Measurements from ENCODE around the gene PDXP.

Gene PDXP

DNA sequence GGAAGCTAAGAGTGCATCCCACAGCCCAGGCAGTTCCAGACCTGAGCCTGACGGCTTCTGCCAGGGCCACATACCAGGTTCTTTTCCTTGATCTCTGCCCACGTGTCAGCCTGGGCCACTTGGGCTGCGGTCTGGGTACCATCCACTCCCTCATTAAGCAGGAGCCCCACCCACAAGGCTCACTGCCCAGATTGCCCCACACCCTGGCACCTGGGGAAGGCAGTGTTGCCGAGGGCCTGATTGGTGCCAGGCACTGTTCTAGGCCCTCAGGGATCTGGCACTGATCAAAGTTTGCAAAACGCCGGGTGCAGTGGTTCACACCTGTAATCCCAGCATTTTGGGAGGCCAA is 34.5 kb upstream of the PDXP start:
- TF ChIP-seq EZH2 (optimal IDR thresholded peaks at IDR 0.05; ENCODE audit: low read depth, low read length), result no peak
- TF ChIP-seq, protein P1, sequence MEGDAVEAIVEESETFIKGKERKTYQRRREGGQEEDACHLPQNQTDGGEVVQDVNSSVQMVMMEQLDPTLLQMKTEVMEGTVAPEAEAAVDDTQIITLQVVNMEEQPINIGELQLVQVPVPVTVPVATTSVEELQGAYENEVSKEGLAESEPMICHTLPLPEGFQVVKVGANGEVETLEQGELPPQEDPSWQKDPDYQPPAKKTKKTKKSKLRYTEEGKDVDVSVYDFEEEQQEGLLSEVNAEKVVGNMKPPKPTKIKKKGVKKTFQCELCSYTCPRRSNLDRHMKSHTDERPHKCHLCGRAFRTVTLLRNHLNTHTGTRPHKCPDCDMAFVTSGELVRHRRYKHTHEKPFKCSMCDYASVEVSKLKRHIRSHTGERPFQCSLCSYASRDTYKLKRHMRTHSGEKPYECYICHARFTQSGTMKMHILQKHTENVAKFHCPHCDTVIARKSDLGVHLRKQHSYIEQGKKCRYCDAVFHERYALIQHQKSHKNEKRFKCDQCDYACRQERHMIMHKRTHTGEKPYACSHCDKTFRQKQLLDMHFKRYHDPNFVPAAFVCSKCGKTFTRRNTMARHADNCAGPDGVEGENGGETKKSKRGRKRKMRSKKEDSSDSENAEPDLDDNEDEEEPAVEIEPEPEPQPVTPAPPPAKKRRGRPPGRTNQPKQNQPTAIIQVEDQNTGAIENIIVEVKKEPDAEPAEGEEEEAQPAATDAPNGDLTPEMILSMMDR (IDR thresholded peaks at IDR 0.05; ENCODE audit: low read length), result no peak
- TF ChIP-seq EZH2phosphoT487 (IDR thresholded peaks at IDR 0.05; ENCODE audit: low read length), result no peak
- peaks cover 10% of the 10 kb centered on the region for H3F3A ChIP-seq (ENCODE audit: insufficient read depth, low read length)
- H4K20me1 ChIP-seq (ENCODE audit: insufficient read depth, low read length), result no peaks in the 10 kb centered on the region
- no peaks in the 10 kb centered on the region for H3K27me3 ChIP-seq (replicated peaks; ENCODE audit: insufficient read depth, low read length)
- DNase-seq, result no peak
- no peak overlapping the region for H3K27ac ChIP-seq (ENCODE audit: low read length)
- H3K4me3 ChIP-seq (ENCODE audit: low read length), result no peak overlapping the region
- H3K36me3 ChIP-seq (replicated peaks; ENCODE audit: insufficient read depth, low read length), result no peaks in the 10 kb centered on the region
- H3K4me2 ChIP-seq (ENCODE audit: low read depth, low read length), result no peak overlapping the region
- H3K79me2 ChIP-seq (ENCODE audit: low read length), result no peaks in the 10 kb centered on the region
- no peak overlapping the region for H3K9ac ChIP-seq (ENCODE audit: low read length)
- no peaks in the 10 kb centered on the region for H3K9me2 ChIP-seq (replicated peaks; ENCODE audit: insufficient read depth, low read length)
- peaks cover 23% of the 10 kb centered on the region for H3K4me1 ChIP-seq (ENCODE audit: low read length)
- no peak overlapping the region for H2AFZ ChIP-seq (ENCODE audit: low read length)
- no peaks in the 10 kb centered on the region for H3K9me3 ChIP-seq (replicated peaks; ENCODE audit: insufficient read depth, low read length)

- DNase-seq, result no peak
- peaks cover 23% of the 10 kb centered on the region for H3K4me1 ChIP-seq (ENCODE audit: low read length)
- H3K9ac ChIP-seq (ENCODE audit: low read length), result no peak overlapping the region
- no peaks in the 10 kb centered on the region for H3K9me2 ChIP-seq (replicated peaks; ENCODE audit: insufficient read depth, low read length)
- H3K4me3 ChIP-seq (ENCODE audit: low read length), result no peak overlapping the region
- no peaks in the 10 kb centered on the region for H3K9me3 ChIP-seq (replicated peaks; ENCODE audit: insufficient read depth, low read length)
- H3K4me2 ChIP-seq (ENCODE audit: low read depth, low read length), result no peak overlapping the region
- H4K20me1 ChIP-seq (ENCODE audit: insufficient read depth, low read length), result no peaks in the 10 kb centered on the region
- peaks cover 10% of the 10 kb centered on the region for H3F3A ChIP-seq (ENCODE audit: insufficient read depth, low read length)
- no peaks in the 10 kb centered on the region for H3K79me2 ChIP-seq (ENCODE audit: low read length)
- H3K27ac ChIP-seq (ENCODE audit: low read length), result no peak overlapping the region
- no peak overlapping the region for H2AFZ ChIP-seq (ENCODE audit: low read length)
- H3K36me3 ChIP-seq (replicated peaks; ENCODE audit: insufficient read depth, low read length), result no peaks in the 10 kb centered on the region
- TF ChIP-seq EZH2 (optimal IDR thresholded peaks at IDR 0.05; ENCODE audit: low read depth, low read length) (no peak), EZH2phosphoT487 (IDR thresholded peaks at IDR 0.05; ENCODE audit: low read length) (no peak)
- TF ChIP-seq, protein P1 (IDR thresholded peaks at IDR 0.05; ENCODE audit: low read length), result no peak
- no peaks in the 10 kb centered on the region for H3K27me3 ChIP-seq (replicated peaks; ENCODE audit: insufficient read depth, low read length)
Measured at GRCh38 chr22:37624876-37625275, 33.6 kb upstream of the PDXP start.

- H2AFZ ChIP-seq (ENCODE audit: low read length), result no peak overlapping the region
- H3K36me3 ChIP-seq (replicated peaks; ENCODE audit: insufficient read depth, low read length), result no peaks in the 10 kb centered on the region
- DNase-seq, result no peak
- no peak overlapping the region for H3K27ac ChIP-seq (ENCODE audit: low read length)
- no peaks in the 10 kb centered on the region for H3K9me2 ChIP-seq (replicated peaks; ENCODE audit: insufficient read depth, low read length)
- H3F3A ChIP-seq (ENCODE audit: insufficient read depth, low read length), result peaks cover 10% of the 10 kb centered on the region
- no peak overlapping the region for H3K9ac ChIP-seq (ENCODE audit: low read length)
- TF ChIP-seq, protein P1 (IDR thresholded peaks at IDR 0.05; ENCODE audit: low read length), result no peak
- no peak for TF ChIP-seq EZH2 (optimal IDR thresholded peaks at IDR 0.05; ENCODE audit: low read depth, low read length)
- TF ChIP-seq EZH2phosphoT487 (IDR thresholded peaks at IDR 0.05; ENCODE audit: low read length), result no peak
- no peaks in the 10 kb centered on the region for H4K20me1 ChIP-seq (ENCODE audit: insufficient read depth, low read length)
- peaks cover 23% of the 10 kb centered on the region for H3K4me1 ChIP-seq (ENCODE audit: low read length)
- no peak overlapping the region for H3K4me3 ChIP-seq (ENCODE audit: low read length)
- no peaks in the 10 kb centered on the region for H3K9me3 ChIP-seq (replicated peaks; ENCODE audit: insufficient read depth, low read length)
- H3K79me2 ChIP-seq (ENCODE audit: low read length), result no peaks in the 10 kb centered on the region
- no peak overlapping the region for H3K4me2 ChIP-seq (ENCODE audit: low read depth, low read length)
- no peaks in the 10 kb centered on the region for H3K27me3 ChIP-seq (replicated peaks; ENCODE audit: insufficient read depth, low read length)
Measured at GRCh38 chr22:37625737-37626136, 32.8 kb upstream of the PDXP start.
